K562 (cell line): ENCODE results near the gene C1orf198. TPM values are rescaled to one million over a fixed set of nuclear protein-coding genes. Genes with fewer than 3 reads are reported as not detected.
A peak's percentile ranks its signal among the peaks of the same experiment; 100 is the strongest.

Experiments used
- ATAC-seq: fragments of 200-7000 bp; cut with Tn5 transposase; 3 replicates; pipeline ENCODE4 v1.9.1; 2020; ENCODE audit warnings: moderate library complexity
- BruUV-seq: library from RNA; stranded (reverse); fragments of 400-500 nt; replicated peaks from 2 replicates; lab custom pipeline; 2021; lab: Mats Ljungman, UMichigan
- CTCF ChIA-PET: fragments of 300-600 bp; formaldehyde crosslinking; extraction: SDS; loops from one replicate; lab custom pipeline; 2021; ENCODE audit warnings: low intra/inter-chr PET ratio; lab: Yijun Ruan, JAX
- POLR2A ChIA-PET: fragments of 300-600, 350-650 bp; sonication (Branson Sonifier 250); formaldehyde crosslinking; extraction: SDS; loops from one replicate; lab custom pipeline; 2021; ENCODE audit warnings: antibody characterized with exemption, inconsistent platforms; lab: Yijun Ruan, JAX
- DNase-seq, 4 experiments: peaks; one replicate each; pipeline versions ENCODE4 v3.0.0 to v3.0.0-alpha.2; 2011 to 2018; ENCODE audit warnings: low spot score in 3 of 4, mixed read lengths in 3 of 4; ENCODE audit errors: extremely low read depth in 1 of 4
- FAIRE-seq: peaks from 2 replicates; lab custom pipeline; 2011; peaks lifted over from hg19 to GRCh38; lab: Jason Lieb, UNC
- H2AFZ ChIP-seq: 2 replicates; pipeline ENCODE4 v1.6.0; 2011; ENCODE audit warnings: low read depth, low read length, control low read depth, inconsistent platforms
- H3K27ac ChIP-seq: fragments of 200-600 bp; 3 replicates; pipeline ENCODE4 v1.8.0; 2011; ENCODE audit warnings: low read depth, mild to moderate bottlenecking, control low read depth, inconsistent platforms, low read length, moderate library complexity, mixed read lengths; ENCODE audit errors: extremely low read depth
- H3K27me3 ChIP-seq, 2 experiments: fragments of 300-600 bp in 1 of 2; 2 replicates in 1 of 2; 3 replicates in 1 of 2; pipeline versions ENCODE4 v1.6.0 to v1.8.0; 2011; ENCODE audit warnings: inconsistent platforms in 2 of 2, low read length in 2 of 2, mild to moderate bottlenecking in 1 of 2, mixed read lengths in 1 of 2, moderate library complexity in 1 of 2; ENCODE audit not compliant: control insufficient read depth in 2 of 2, insufficient read depth in 2 of 2
- H3K36me3 ChIP-seq: fragments of 300-600 bp; 3 replicates; pipeline ENCODE4 v1.8.0; 2011; ENCODE audit warnings: mild to moderate bottlenecking, low read length, inconsistent platforms; ENCODE audit not compliant: control insufficient read depth, insufficient read depth
- H3K4me1 ChIP-seq, 2 experiments: fragments of 200-600 bp in 1 of 2; replicated peaks in 1 of 2; 2 replicates in 1 of 2; 3 replicates in 1 of 2; pipeline versions ENCODE4 v1.5.1 to v1.8.0; 2011; ENCODE audit warnings: inconsistent platforms in 2 of 2, low read length in 2 of 2, mild to moderate bottlenecking in 1 of 2, mixed read lengths in 1 of 2, moderate library complexity in 1 of 2; ENCODE audit not compliant: control insufficient read depth in 2 of 2, insufficient read depth in 2 of 2
- H3K4me2 ChIP-seq: 2 replicates; pipeline ENCODE4 v1.6.1; 2011; ENCODE audit warnings: low read length, control low read depth, inconsistent platforms, mixed read lengths; ENCODE audit not compliant: insufficient read depth
- H3K4me3 ChIP-seq: fragments of 200-600 bp; sonication (generic), shearing (Covaris generic); 2 replicates; pipeline ENCODE4 v1.5.1; 2016; ENCODE audit warnings: control low read depth, inconsistent platforms
- H3K79me2 ChIP-seq: fragments of 200-600 bp; 3 replicates; pipeline ENCODE4 v1.8.0; 2011; ENCODE audit warnings: low read length, inconsistent platforms; ENCODE audit not compliant: control insufficient read depth, insufficient read depth
- H3K9ac ChIP-seq, 2 experiments: 2 replicates each; pipeline versions ENCODE4 v1.6.0 to v1.6.1; 2011; ENCODE audit warnings: low read depth in 2 of 2, low read length in 2 of 2, control low read depth in 1 of 2, inconsistent platforms in 1 of 2, mild to moderate bottlenecking in 1 of 2, mixed read lengths in 1 of 2; ENCODE audit not compliant: insufficient read depth in 1 of 2
- H3K9me1 ChIP-seq: one replicate; pipeline ENCODE4 v1.6.0; 2011; ENCODE audit warnings: inconsistent platforms, mild to moderate bottlenecking, low read length, moderate library complexity; ENCODE audit not compliant: control insufficient read depth, insufficient read depth
- H3K9me3 ChIP-seq: replicated peaks from 2 replicates; pipeline ENCODE4 v1.5.1; 2011; ENCODE audit warnings: low read depth, low read length, inconsistent platforms; ENCODE audit not compliant: control insufficient read depth, insufficient read depth
- H4K20me1 ChIP-seq: replicated peaks from 2 replicates; pipeline ENCODE4 v1.6.1; 2011; ENCODE audit warnings: low read length, inconsistent platforms, mixed read lengths; ENCODE audit not compliant: control insufficient read depth, insufficient read depth
- CTCF ChIP-seq, 3 experiments: IDR thresholded peaks in 2 of 3; conservative IDR thresholded peaks in 1 of 3; 2 replicates each; pipeline ENCODE4 v1.5.1; 2011 to 2012; ENCODE audit warnings: low read length in 3 of 3, mild to moderate bottlenecking in 3 of 3, control low read depth in 2 of 3, improper control_type of control experiment in 1 of 3, inconsistent platforms in 1 of 3, low read depth in 1 of 3, mixed read lengths in 1 of 3, moderate library complexity in 1 of 3; ENCODE audit not compliant: insufficient read depth in 2 of 3
- ESRRB ChIP-seq: fragments of 250-450 bp; sonication (Bioruptor Pico); IDR thresholded peaks from 2 replicates; pipeline ENCODE4 v1.5.0; 2020; ENCODE audit warnings: mild to moderate bottlenecking, moderate library complexity, borderline replicate concordance
- SMAD3 ChIP-seq: fragments of 450-650 bp; formaldehyde crosslinking; conservative IDR thresholded peaks from 2 replicates; pipeline ENCODE4 v1.4.0; 2020; ENCODE audit warnings: mild to moderate bottlenecking
- ZBTB7A ChIP-seq: IDR thresholded peaks from 2 replicates; pipeline ENCODE4 v1.6.1; 2011; ENCODE audit warnings: low read depth, mild to moderate bottlenecking, low read length, moderate library complexity, borderline replicate concordance; ENCODE audit not compliant: control insufficient read depth
- WGBS: fragments of 100-300 bp; shearing (Covaris generic); methylation state at CpG from one replicate; pipeline ENCODE4 v1.1.6; 2016; ENCODE audit warnings: low coverage, mixed read lengths; ENCODE audit not compliant: insufficient coverage; ENCODE audit errors: missing lambda C conversion rate; 5-methylcytosine and 5-hydroxymethylcytosine counted together
- in situ Hi-C: fragments of 300-500 bp; cut with MboI; formaldehyde crosslinking; loops from 4 replicates; pipeline ENCODE4 v1.15.0; 2018; ENCODE audit warnings: inconsistent platforms, mixed read lengths
- intact Hi-C: fragments of 100-400 bp; cut with micrococcal nuclease; formaldehyde crosslinking; loops from 2 replicates; pipeline ENCODE4 v1.14.2; 2022
- polyA plus RNA-seq, 8 experiments: library from polyadenylated mRNA; depleted of rRNA in 4 of 8; stranded (reverse) in 5 of 8; unstranded in 3 of 8; fragments of >200 nt; fragmentation: Nextera tagmentation in 2 of 8; fragmentation: Illumina TruSeq in 1 of 8; extraction: Ambion mirVana in 2 of 8; extraction: Trizol in 1 of 8; gene quantifications; 2 replicates each; pipeline versions ENCODE4 v1.2.1 to v1.2.3, GENCODE V29; 2011 to 2014; ENCODE audit warnings: inconsistent platforms in 1 of 8, missing spikeins in 1 of 8
- total RNA-seq, 7 experiments: library from RNA; depleted of rRNA in 6 of 7; stranded (reverse); fragments of >200 nt in 6 of 7; fragmentation: Illumina TruSeq in 2 of 7; extraction: Trizol in 2 of 7; gene quantifications; 2 replicates each; pipeline versions ENCODE4 v1.2.1 to v1.2.3, GENCODE V29; 2011 to 2021; ENCODE audit warnings: low replicate concordance in 1 of 7
- TF ChIP-seq, protein P1 (sequence below), 2 experiments: fragments of 450-650 bp; formaldehyde crosslinking in 1 of 2; IDR thresholded peaks; 2 replicates each; pipeline versions ENCODE4 v1.4.0 to v1.6.1; 2014 to 2020; ENCODE audit warnings: mild to moderate bottlenecking in 2 of 2, borderline replicate concordance in 1 of 2, low read depth in 1 of 2

The C1orf198 gene
- total and polyA plus RNA-seq, 9 of the 15 experiments (the other 6 are each of a cell fraction or from before 2014, with no cell fraction given): 2.0 to 15.1 (median 10.4) TPM

DNA sequence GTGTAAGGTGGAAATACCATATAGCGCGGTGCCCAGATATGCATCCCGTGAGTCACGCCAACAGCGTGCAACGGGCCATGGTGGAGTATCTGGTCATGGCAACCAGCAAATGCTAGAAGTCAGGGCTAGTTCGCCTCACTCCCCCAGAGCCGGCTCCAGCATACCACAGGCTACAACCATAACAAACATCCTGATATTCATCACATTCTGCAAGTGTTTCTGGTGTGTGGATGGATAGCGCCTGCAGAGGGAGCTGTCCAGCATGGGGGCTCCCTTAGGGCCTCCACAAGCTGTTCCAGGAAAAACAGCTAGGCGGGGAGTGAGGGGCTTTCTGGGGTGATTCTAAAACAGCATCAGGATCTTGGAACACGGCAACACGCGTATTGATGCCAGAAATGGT is 6.8 kb downstream of the C1orf198 start:
- Histone ChIP-seq H3K9me1 (peaks cover 3% of the 10 kb centered on the region), H3K4me2 (no peak overlapping the region), H3K36me3 (no peaks in the 10 kb centered on the region), H3K9ac (no peak overlapping the region), H3K27me3 (no peaks in the 10 kb centered on the region), H3K27ac (no peak overlapping the region), H3K79me2 (no peaks in the 10 kb centered on the region), H4K20me1 (no peaks in the 10 kb centered on the region), H3K9me3 (no peaks in the 10 kb centered on the region), H3K4me3 (no peak overlapping the region), H2AFZ (no peak overlapping the region), H3K4me1 (peaks cover 4 to 6% of the 10 kb centered on the region in 2 experiments; a peak in 3 of 5 replicates)
- intact Hi-C loops: loop anchor here (10.0 kb wide), 1 partner anchor 217 kb away; the partner anchor contains the start of gene COG2
- DNase-seq: peak in 3 of 4 experiments; percentile 40 to 53 (median 52)
- in situ Hi-C loops: no loop called here
- FAIRE-seq: no peak
- POLR2A ChIA-PET: interaction anchor here (0.7 to 0.9 kb wide), 3 partner anchors 9 to 82 kb away, joined by 3 to 5 read pairs (median 3); no protein-coding TSS in a partner anchor
- 74% methylated on average over 13 of the region's 13 CpGs for WGBS
- peak; percentile 42; the same call in 2 of the 3 replicates for ATAC-seq
- TF ChIP-seq, protein P1, sequence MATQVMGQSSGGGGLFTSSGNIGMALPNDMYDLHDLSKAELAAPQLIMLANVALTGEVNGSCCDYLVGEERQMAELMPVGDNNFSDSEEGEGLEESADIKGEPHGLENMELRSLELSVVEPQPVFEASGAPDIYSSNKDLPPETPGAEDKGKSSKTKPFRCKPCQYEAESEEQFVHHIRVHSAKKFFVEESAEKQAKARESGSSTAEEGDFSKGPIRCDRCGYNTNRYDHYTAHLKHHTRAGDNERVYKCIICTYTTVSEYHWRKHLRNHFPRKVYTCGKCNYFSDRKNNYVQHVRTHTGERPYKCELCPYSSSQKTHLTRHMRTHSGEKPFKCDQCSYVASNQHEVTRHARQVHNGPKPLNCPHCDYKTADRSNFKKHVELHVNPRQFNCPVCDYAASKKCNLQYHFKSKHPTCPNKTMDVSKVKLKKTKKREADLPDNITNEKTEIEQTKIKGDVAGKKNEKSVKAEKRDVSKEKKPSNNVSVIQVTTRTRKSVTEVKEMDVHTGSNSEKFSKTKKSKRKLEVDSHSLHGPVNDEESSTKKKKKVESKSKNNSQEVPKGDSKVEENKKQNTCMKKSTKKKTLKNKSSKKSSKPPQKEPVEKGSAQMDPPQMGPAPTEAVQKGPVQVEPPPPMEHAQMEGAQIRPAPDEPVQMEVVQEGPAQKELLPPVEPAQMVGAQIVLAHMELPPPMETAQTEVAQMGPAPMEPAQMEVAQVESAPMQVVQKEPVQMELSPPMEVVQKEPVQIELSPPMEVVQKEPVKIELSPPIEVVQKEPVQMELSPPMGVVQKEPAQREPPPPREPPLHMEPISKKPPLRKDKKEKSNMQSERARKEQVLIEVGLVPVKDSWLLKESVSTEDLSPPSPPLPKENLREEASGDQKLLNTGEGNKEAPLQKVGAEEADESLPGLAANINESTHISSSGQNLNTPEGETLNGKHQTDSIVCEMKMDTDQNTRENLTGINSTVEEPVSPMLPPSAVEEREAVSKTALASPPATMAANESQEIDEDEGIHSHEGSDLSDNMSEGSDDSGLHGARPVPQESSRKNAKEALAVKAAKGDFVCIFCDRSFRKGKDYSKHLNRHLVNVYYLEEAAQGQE (IDR thresholded peaks at IDR 0.05; ENCODE audit: borderline replicate concordance): peak; percentile 64
- TF ChIP-seq, protein P1 (CRISPR knock-in tag; IDR thresholded peaks at IDR 0.05; ENCODE audit: low read depth): no peak
- TF ChIP-seq ZBTB7A (0 out of 2 replicates have a peak, but pooled peaks have one; percentile 31), SMAD3 (CRISPR knock-in tag) (no peak), CTCF (IDR thresholded peaks at IDR 0.05 in 2 of 3, conservative IDR thresholded peaks at IDR 0.05 in 1 of 3; ENCODE audit: insufficient read depth in 2 of 3, low read depth in 1 of 3, low read length in 3 of 3) (peak; percentile 36 to 79 (median 57); a peak in 5 of 6 replicates), ESRRB (CRISPR knock-in tag) (no peak)
- no TSS peak for BruUV-seq
- CTCF ChIA-PET: no interaction called here
